GM18858 (cell line): ENCODE results near the gene ITPR2.

Experiments used
- ATAC-seq: cut with Tn5 transposase; IDR thresholded peaks from one replicate; pipeline ENCODE4 v1.9.1; 2021; ENCODE audit not compliant: unreplicated experiment

The ITPR2 gene

DNA sequence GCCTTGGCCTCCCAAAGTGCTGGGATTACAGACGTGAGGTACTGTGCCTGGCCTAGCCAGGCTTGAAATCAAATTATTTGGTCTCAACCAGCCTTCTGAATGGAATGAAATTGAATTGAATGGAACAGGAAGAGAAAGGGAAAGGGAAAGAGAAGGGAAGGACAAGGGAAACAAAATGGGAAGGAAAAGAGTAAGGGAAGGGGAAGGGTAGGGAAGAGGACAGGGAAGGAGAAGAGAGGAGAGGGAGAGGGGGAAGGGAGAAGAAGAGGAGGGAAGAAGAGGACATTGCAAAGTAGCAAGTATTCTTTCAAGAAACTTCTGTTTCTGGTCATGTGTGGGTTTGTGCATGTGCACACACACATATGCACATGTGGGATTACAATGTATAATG, 97.8 kb downstream of the ITPR2 start:
- ATAC-seq, result no peak

DNA sequence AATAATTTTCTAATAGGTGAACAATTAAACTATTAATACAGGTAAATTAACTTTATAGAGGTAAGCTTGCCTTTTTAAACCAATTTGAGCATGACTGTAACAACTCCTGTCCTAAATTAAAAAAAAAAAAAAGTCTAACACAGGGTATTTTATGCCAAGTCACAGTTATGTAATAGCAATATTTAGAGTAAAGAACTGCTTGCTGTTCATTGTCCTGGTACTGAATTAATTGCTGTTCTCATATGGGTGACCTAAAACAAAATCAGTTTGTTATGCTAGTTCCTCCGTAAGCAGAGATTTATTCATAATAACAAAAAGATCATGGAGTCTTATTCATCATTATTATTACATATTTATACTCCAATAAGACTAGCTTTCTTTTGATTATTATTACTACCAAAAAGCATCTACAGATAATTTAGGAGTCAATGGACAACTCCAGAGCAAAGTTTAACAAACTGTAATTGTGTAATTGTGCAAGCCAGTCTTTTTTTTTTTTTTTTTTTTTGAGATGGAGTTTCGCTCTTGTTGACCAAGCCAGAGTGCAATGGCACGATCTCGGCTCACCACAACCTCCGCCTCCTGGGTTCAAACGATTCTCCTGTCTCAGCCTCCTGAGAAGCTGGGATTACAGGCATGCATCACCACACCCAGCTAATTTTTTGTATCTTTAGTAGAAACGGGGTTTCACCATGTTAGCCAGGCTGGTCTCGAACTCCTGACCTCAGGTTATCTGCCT, 98.3 kb downstream of the ITPR2 start:
- no peak for ATAC-seq

DNA sequence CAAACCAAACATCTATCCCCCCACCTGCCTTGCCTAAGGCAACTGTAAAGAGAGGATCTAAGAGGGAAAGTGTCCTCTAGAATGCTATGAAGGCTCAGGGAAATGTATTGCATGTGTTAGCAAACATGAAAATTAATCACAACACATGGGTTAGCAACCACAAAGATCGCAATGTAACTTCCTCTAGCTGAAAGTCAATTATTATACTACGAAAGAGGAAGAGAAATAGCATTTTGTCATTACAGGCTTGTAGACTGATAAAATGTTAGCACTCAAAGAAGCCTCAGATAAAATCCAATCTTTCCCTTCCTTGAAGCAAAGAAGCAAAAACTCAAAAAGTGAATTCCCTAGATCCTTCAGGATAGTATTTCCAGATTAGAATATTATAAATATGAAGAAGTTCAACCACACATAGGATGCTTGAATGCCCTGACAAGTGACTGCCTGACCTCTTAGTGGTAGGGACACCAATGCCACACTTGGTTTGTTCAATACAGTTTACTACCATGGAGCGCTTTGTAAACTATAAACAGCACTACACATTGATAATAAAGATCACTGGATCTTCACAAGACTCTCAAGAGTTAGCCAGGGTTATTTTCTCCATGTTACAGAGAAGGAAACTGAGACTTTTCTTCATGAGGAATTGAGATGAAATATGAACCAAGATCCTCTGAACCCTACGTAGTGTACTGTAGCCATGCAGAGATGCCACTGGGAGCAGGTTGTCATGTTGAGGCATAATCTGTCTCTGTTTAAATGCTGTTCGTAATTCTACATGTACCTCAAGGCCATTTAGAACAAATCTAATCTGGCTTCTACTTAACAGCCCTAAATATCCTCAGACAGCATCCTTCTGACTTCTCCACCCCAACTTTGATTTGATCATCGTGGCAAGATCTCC, 100.7 kb downstream of the ITPR2 start:
- peak; percentile 51 for ATAC-seq

DNA sequence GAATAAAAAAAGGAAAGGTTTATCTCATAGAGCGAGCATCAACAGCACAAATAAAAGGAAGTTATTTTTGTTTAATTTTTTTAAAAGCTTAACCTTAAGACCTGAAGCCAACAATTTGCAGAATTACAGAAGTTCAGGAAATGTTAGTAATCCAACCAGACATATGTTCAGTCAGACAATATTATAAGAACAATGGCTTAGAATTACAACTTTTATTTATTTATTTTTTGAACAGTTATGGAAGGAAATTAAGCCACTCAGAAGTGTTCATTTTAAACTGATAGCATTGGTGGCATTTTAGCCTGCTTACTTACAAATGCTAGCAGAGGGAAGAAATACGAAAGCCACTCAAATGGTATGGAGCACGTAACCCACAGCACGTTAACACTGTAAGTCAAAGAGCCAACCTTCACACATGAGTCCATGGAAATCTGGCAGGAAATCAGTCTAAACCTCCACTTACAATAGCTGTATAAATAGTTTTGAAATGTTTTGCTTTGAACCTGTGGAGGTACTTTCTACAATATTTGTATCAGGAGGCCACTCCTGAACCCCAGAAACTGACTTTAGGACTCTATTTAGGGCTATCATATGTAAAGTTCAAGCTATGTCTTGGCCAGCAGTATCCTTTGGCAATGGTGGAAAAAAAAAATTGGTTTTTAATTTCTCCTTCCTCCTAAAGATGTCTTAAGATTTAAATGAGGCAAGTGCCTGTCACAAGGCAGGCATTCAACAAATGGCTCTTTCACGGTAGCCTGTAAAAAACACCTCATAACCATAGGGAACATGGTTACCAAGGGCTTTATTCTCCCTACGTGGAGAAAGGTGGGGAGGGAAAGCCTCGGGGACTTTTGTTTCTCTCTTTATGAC, 102.3 kb downstream of the ITPR2 start:
- ATAC-seq, result no peak

DNA sequence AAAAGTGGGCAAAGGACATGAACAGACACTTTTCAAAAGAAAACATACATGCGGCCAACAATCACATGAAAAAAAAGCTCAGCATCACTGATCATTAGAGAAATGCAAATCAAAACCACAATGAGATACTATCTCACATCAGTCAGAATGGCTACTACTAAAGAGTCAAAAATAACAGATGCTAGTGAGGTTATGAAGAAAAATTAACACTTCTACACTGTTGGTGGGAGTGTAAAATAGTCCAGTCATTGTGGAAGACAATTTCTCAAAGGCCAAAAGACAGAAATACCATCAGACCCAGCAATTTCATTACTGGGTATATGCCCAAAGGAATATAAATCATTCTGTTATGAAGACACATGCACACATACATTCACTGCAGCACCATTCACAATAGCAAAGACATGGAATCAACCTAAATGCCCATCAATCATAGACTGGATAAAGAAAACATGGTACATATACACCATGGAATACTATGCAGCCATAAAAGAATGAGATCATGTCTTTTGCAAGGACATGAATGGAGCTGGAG, 103.8 kb downstream of the ITPR2 start:
- peak; percentile 48 for ATAC-seq

DNA sequence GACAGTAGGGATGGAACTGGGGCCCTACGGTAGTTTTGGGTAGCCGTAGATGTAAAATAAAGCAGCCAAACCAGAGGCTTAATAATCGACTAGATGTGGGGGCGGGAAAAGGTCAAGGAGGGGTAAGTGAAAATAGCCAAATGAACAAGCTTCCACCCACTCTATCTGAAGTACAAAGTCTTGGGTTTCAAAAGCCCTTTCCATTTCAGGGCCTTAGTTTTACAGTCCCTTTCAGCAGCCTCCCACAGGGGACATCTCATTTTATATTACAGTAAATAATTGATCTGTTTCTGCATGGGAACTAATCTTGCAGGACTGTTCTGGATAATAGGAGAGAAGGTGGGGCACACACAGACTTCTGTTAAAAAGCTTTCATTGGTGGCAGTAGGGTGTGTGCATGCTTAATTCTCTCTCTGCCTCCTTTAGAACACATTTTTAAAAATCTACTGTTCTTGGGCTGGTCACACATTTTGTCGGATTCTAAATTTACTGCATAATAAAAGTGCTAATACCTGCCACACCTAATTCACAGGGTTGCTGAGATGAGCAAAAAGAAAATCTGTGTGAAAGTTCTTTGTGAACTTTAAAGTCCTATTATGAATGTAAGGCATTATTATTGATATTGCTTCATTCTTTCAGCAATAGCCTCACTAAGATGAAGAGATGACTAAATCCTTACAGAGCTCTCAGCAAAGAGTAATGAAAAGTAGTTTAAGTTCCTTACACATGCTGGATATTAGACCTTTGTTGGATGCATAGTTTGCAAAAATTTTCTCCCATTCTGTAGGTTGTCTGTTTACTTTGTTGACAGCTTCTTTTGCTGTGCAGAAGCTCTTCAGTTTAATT, 104.6 kb downstream of the ITPR2 start:
- ATAC-seq, result peak; percentile 28

DNA sequence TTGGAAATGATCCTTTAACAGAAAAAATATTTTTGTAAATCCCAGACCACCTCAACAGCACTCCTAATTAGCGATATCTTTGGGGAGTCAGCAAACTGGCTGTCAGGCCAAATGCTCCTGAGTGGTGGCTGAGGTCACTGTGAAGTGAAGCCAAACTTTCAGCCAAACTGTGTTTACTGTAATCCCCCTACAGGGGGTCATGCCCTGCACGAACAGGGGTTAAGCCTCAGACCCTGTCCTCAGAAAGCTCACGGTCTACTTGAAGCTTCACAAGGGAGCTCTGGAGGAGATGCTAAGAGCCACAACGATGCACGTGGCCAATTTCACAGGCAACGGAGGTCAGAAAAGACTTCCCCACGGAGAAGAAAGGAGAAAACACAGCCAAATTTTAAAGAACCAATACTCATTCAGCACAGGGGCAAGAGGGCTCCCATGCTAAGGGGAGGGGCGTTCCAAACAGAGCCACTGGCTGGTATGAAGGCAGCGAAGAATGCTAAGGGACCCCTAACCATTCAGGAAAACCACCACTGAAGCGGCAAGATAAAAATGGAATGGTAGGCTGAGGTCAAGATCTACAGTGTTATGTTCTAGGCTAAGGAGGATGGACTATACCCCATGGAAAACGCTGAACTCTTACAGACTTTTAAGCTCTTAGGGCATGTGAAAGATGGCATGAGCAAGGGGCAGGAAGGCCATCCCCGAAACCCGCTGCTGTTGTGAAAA, 105.4 kb downstream of the ITPR2 start:
- no peak for ATAC-seq

DNA sequence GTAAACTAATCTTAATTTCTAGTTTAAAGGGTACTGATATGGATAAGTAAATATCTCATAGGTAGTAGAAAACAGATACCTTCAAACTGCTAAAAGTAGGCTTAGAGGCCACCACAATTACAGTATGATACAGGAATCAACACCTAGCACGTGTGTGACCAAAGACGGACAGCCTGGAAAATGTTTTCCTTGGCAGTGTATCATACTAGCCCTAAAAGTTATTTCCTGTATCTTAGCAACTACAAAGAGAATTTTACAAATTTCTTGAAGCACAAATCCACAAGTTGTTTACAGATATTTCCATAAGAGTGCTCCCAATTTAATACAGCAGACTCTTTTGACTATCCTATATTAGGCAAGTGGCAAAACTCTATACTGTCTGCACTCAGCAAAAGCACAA, 106.0 kb downstream of the ITPR2 start:
- no peak for ATAC-seq

DNA sequence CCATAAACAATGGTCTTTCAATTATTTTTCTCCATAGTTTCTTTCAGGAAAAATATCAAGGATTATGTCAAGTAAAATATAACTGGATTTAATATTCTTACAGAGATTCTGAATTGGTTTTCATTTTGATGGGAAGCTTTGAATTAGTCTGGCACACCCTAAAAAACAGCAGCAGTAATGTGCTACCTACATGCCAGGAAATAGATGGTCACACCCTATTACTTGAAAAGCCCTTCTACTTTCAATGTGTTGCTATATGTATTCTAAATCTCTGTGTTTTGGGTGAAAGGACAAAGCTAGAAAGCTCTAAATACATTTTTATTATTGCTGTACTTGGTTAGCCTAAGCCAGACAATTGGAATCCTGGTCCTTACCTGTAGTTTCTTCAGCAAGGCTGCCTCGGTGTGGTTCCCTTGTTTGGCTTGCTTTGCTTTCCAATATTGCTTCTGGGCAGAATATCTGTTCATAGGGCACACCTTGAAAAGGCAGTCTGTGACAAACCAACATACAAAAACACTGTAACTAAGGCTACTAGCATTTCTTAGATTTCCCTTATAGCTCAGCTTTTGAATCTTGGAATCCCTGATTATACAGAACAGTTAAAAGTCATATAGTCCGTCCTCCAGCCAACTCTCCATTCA, 107.6 kb downstream of the ITPR2 start:
- ATAC-seq, result no peak

DNA sequence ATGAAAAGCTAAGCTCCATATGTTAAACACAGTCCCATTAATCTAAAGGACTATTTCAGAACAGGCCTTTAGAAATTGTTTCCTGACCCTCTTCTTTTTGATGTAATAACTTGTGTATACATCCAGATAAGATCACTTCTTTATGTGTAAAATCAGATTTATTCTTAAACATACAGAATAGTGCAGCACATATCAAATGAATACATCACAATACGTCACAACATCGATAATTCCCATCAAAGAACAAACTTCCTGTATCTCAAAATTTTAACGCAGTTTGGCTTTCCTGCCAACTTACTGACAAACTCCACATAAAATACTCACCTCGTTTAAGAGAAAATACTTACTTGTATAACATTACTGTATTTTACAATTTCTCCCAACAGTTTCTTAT, 108.7 kb downstream of the ITPR2 start:
- ATAC-seq, result no peak

DNA sequence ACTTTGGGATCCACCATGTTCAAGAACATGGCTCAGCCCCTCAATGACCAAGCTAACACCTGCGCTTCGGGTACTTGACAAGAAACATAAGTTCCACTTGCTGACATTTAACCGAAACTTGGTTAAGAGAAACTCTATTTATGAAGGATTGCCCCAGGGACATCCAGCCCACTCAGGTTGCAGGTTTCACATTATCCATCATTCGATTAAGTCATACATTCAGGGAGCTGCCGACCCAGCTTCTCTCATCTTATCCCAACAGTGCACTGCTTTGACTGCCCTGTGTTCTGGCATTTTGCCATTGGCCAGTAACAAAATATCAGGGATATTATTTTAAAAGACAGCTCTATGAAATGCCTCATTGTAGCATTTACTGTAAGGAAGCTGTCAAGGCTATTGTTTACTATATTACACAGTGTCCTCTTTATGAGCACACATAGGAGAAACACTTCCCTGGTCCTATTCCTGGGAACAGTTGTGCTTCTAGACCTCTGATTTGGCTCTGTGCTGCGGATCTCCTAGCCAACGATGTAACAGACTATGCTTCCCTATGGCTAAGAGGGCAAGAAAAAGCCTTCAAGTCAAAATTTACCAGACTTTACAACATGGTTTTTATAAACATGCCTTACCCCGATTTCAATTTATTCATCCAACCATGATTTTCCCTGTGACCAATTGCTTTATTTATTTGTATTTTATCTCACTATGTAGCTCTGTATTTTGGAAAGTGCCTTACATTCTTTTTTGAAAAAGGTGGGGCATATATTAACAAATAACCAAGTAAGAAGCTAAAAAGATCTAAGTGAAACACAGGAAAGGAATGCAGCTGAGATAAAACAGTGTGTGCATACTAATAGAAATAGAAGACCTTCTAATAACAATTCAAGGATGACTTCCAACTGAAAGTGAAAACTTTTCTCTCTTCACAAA, 109.3 kb downstream of the ITPR2 start:
- no peak for ATAC-seq

DNA sequence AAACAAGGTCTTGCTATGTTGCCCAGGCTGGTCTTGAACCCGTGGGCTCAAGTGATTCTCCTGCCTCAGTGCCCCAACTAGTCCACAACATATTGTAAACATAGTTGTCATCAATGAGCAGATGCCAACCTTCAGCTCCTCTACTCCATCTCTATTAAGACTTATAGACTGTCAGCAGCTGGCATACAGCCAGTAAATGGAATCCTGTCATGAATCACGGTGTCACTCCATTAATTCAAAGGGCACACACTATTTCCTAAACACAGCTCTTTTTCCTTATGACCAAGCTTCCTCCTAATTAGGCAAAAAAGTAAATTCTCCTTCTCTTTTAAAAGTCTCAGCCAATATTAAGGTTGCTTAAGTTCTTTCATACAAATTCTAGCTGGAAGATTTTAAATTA, 111.2 kb downstream of the ITPR2 start:
- no peak for ATAC-seq

DNA sequence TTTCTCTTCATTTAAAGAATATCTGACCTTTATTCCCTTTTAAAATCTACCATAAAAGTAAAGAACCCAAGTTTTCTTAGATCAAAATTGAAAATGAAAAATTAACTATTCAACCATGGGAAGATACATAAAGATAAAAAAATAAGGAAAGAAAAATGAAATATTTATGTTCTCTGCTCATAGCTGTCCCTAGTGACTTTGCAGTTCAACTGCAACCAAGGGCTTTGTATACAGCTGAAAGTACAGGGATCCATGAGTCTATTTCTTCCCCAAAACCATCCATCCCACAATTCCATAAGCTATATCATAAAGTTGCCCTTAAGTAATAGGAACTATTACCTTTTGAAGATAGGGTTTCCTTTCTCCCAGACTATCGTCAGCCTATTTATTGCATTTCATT, 113.1 kb downstream of the ITPR2 start:
- ATAC-seq, result no peak

DNA sequence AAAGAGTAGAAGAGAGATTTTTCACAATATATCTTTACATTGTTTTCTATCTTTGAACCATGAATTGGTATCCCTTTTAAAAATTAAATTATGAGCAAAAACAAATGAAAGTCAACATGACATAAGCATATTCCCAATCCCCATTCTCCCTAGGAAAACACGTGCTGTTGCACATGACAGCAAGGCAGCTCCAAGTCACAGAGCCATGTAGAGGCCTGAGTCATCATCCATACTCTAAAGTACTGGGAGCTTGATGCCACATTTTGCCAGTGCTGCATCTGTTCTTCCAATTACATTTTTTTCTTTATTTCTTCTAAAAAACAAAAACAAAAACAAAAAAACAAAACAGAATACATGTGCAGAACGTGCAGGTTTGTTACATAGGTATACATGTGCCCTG, 115.2 kb downstream of the ITPR2 start:
- no peak for ATAC-seq

DNA sequence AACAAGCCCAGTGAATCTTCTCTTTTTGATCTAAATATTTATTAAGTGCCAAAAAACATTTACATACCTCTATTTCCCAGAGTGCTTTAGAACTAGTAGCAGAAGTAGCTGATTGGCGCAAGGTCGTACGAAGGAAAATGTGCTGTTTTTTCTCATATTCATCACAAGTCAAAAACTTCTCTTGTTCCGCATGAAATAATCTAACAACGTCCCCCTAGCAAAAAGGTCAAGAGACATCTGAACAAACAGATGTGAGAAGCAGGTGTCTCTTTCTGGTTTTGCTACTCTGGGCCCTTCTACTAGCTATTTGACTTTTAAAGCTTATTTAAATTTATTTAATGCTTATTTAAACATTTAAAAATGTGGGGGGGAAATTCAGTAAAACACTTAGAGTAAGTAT, 117.8 kb downstream of the ITPR2 start:
- ATAC-seq, result no peak

DNA sequence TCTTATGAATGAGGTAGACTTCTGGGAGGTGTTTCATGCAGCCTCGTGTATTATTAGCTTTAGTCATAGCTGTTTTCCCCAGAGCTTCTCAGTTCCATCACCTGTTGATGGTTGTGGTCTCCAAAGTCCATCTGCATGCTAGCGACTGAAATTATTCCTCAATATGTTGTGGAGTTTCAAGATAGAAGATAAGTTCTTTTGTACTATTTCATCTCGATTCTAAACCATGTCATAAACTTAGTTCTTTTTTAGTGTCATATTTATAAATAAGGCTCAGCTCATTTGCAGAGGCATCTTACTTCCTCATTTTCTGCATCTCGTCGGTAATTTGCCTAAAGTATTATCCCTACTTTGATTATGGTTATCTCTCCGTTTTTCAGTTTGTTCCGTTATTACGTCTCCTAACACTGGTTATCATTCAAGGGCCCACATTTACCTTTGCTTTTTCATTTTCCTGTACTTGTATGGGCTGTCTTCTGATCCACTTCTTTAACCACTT, 119.1 kb downstream of the ITPR2 start:
- peak; percentile 79 for ATAC-seq

DNA sequence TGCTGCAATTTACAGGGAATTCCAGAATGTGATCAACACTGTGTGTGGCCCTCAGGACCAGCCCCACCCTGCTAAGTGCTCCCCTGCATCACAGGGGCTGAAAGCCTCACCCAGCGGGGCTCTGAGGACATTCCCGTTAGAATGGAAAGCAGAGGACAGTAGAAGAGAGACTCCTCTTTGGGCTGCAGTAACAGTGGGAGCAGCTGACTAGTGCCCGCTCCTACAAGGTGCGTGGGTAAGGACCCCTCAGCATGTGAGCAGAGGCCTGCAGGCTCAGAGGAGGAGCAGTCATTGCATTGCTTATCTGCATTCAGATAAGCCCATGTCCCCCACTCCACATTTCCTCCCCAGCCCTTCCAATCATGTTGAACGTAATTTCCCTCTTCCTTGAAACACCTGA, 120.1 kb downstream of the ITPR2 start:
- no peak for ATAC-seq

DNA sequence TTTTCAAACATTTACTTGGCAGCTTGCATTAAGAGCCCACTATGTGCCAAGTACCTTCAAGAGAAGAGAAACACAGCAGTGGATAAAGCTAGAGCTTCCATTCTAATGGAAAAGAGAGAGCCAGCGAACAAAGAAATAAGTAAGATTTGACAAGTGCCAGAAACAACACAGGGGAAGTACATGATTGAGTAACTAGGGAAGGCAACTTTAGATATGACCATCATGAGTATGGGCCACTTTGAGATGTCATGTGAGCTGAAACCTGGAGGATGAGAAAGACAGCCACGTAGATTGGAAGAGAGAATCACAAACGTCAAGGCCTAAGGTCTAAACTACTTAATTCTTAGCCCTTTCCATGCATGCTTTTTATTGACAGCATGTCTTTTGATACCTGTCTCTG, 121.4 kb downstream of the ITPR2 start:
- ATAC-seq, result no peak
